ENCODE results near the gene PPIG. TPM values are rescaled to one million over a fixed set of nuclear protein-coding genes. Genes with fewer than 3 reads are reported as not detected.
"Not testable (repeated sequence)": the region's sequence is repeated elsewhere in the genome, so short reads cannot be mapped to it uniquely, and the experiment has no call there.

The PPIG gene
- total RNA-seq, 1 experiment from 2014 or later: 23.4 TPM

GRCh38 chr2:169575264-169575663, 8.9 kb upstream of the PPIG start:
- H3K36me3 ChIP-seq, DNase-seq, H3K9me3 ChIP-seq, H3K27me3 ChIP-seq: not testable (repeated sequence)
- peak overlapping the region; percentile 13; the same call in 1 of the 2 replicates for H3K4me3 ChIP-seq

- Histone ChIP-seq H3K27me3 (no peaks in the 10 kb centered on the region), H3K36me3 (peaks cover 6% of the 10 kb centered on the region; the same call in 1 of the 2 replicates), H3K4me3 (no peak overlapping the region), H3K9me3 (peaks cover 5% of the 10 kb centered on the region; the same call in 1 of the 2 replicates)
- DNase-seq: no peak
Observed at GRCh38 chr2:169579044-169579443, 5.1 kb upstream of the PPIG start.

GRCh38 chr2:169582552-169583266, 1.4 kb upstream of the PPIG start:
- H3K4me3 ChIP-seq, H3K36me3 ChIP-seq, H3K9me3 ChIP-seq, H3K27me3 ChIP-seq, DNase-seq: not testable (repeated sequence)

- peaks cover 9% of the 10 kb centered on the region for H3K36me3 ChIP-seq
- DNase-seq: no peak
- no peaks in the 10 kb centered on the region for H3K27me3 ChIP-seq
- peak overlapping the region; percentile 88 for H3K4me3 ChIP-seq
- peaks cover 5% of the 10 kb centered on the region; the same call in 1 of the 2 replicates for H3K9me3 ChIP-seq
Observed at GRCh38 chr2:169583518-169583917, 633 bp upstream of the PPIG start.

GRCh38 chr2:169585673-169586072, 1.5 kb downstream of the PPIG start:
- peaks cover 5% of the 10 kb centered on the region; the same call in 1 of the 2 replicates for H3K9me3 ChIP-seq
- no peaks in the 10 kb centered on the region for H3K27me3 ChIP-seq
- peaks cover 9% of the 10 kb centered on the region for H3K36me3 ChIP-seq
- DNase-seq: no peak
- H3K4me3 ChIP-seq: peak overlapping the region; percentile 88

GRCh38 chr2:169590804-169591203, 6.7 kb downstream of the PPIG start:
- Histone ChIP-seq H3K9me3 (no peaks in the 10 kb centered on the region), H3K36me3 (peaks cover 2% of the 10 kb centered on the region), H3K4me3 (no peak overlapping the region), H3K27me3 (no peaks in the 10 kb centered on the region)
- DNase-seq: no peak

GRCh38 chr2:169596546-169596945, 12.4 kb downstream of the PPIG start:
- H3K36me3 ChIP-seq, H3K9me3 ChIP-seq, H3K27me3 ChIP-seq, DNase-seq, H3K4me3 ChIP-seq: not testable (repeated sequence)

- peaks cover 6% of the 10 kb centered on the region for H3K36me3 ChIP-seq
- no peak overlapping the region for H3K4me3 ChIP-seq
- H3K27me3 ChIP-seq: no peaks in the 10 kb centered on the region
- DNase-seq: no peak
- H3K9me3 ChIP-seq: no peaks in the 10 kb centered on the region
Observed at GRCh38 chr2:169598982-169599381, 14.8 kb downstream of the PPIG start.

- Histone ChIP-seq H3K36me3 (peaks cover 7% of the 10 kb centered on the region; the same call in 1 of the 2 replicates), H3K9me3 (no peaks in the 10 kb centered on the region), H3K27me3 (no peaks in the 10 kb centered on the region), H3K4me3 (no peak overlapping the region)
- DNase-seq: no peak
Observed at GRCh38 chr2:169599568-169599967, 15.4 kb downstream of the PPIG start.

- DNase-seq: no peak
- no peak overlapping the region for H3K4me3 ChIP-seq
- no peaks in the 10 kb centered on the region for H3K27me3 ChIP-seq
- peaks cover 78% of the 10 kb centered on the region for H3K36me3 ChIP-seq
- no peaks in the 10 kb centered on the region for H3K9me3 ChIP-seq
Observed at GRCh38 chr2:169609264-169609663, 25.1 kb downstream of the PPIG start.

GRCh38 chr2:169613876-169614275, 29.7 kb downstream of the PPIG start:
- no peak overlapping the region for H3K4me3 ChIP-seq
- no peaks in the 10 kb centered on the region for H3K27me3 ChIP-seq
- no peaks in the 10 kb centered on the region for H3K9me3 ChIP-seq
- DNase-seq: no peak
- peaks cover 78% of the 10 kb centered on the region for H3K36me3 ChIP-seq

- H3K27me3 ChIP-seq, H3K9me3 ChIP-seq, DNase-seq, H3K4me3 ChIP-seq: not testable (repeated sequence)
- H3K36me3 ChIP-seq: peaks cover 66% of the 10 kb centered on the region
Observed at GRCh38 chr2:169615982-169616381, 31.8 kb downstream of the PPIG start.

- H3K4me3 ChIP-seq: no peak overlapping the region
- H3K9me3 ChIP-seq: no peaks in the 10 kb centered on the region
- no peak for DNase-seq
- H3K27me3 ChIP-seq: no peaks in the 10 kb centered on the region
- peaks cover 52% of the 10 kb centered on the region for H3K36me3 ChIP-seq
Observed at GRCh38 chr2:169619946-169620345, 35.8 kb downstream of the PPIG start.

- Histone ChIP-seq H3K36me3 (peaks cover 51% of the 10 kb centered on the region), H3K4me3 (no peak overlapping the region), H3K27me3 (no peaks in the 10 kb centered on the region), H3K9me3 (no peaks in the 10 kb centered on the region)
- no peak for DNase-seq
Observed at GRCh38 chr2:169620509-169620908, 36.4 kb downstream of the PPIG start.

- no peak for DNase-seq
- peaks cover 40% of the 10 kb centered on the region for H3K36me3 ChIP-seq
- H3K9me3 ChIP-seq: no peaks in the 10 kb centered on the region
- no peaks in the 10 kb centered on the region for H3K27me3 ChIP-seq
- no peak overlapping the region for H3K4me3 ChIP-seq
Observed at GRCh38 chr2:169623235-169623634, 39.1 kb downstream of the PPIG start.

GRCh38 chr2:169625781-169626180, 41.6 kb downstream of the PPIG start:
- Histone ChIP-seq H3K36me3 (peaks cover 41% of the 10 kb centered on the region), H3K4me3 (no peak overlapping the region), H3K27me3 (no peaks in the 10 kb centered on the region), H3K9me3 (no peaks in the 10 kb centered on the region)
- no peak for DNase-seq

GRCh38 chr2:169636440-169637097, 52.4 kb downstream of the PPIG start:
- no peaks in the 10 kb centered on the region for H3K27me3 ChIP-seq
- H3K36me3 ChIP-seq: peaks cover 66% of the 10 kb centered on the region
- no peak for DNase-seq
- H3K4me3 ChIP-seq: no peak overlapping the region
- H3K9me3 ChIP-seq: no peaks in the 10 kb centered on the region

GRCh38 chr2:169637620-169638019, 53.5 kb downstream of the PPIG start:
- no peak overlapping the region for H3K4me3 ChIP-seq
- H3K36me3 ChIP-seq: peaks cover 58% of the 10 kb centered on the region
- no peaks in the 10 kb centered on the region for H3K27me3 ChIP-seq
- DNase-seq: no peak
- H3K9me3 ChIP-seq: no peaks in the 10 kb centered on the region
